MM.1S (cell line): ENCODE measurements around the gene UPP2.

Experiments used
- DNase-seq: peaks from one replicate; pipeline ENCODE4 v3.0.0-alpha.2; 2015
- H2AFZ ChIP-seq: fragments of 300-600 bp; sonication (generic); 2 replicates; pipeline ENCODE4 v1.6.0; 2016; ENCODE audit warnings: antibody characterized with exemption, low read length
- H3F3A ChIP-seq: fragments of 300-600 bp; sonication (generic); 2 replicates; pipeline ENCODE4 v1.6.1; 2016; ENCODE audit warnings: mild to moderate bottlenecking, antibody characterized with exemption, low read length, moderate library complexity, mixed read lengths; ENCODE audit not compliant: insufficient read depth
- H3K27ac ChIP-seq: fragments of 300-600 bp; sonication (generic); 2 replicates; pipeline ENCODE4 v1.5.1; 2016; ENCODE audit warnings: mild to moderate bottlenecking, low read length
- H3K27me3 ChIP-seq: fragments of 300-600 bp; sonication (generic); replicated peaks from 2 replicates; pipeline ENCODE4 v1.6.0; 2016; ENCODE audit warnings: low read length; ENCODE audit not compliant: insufficient read depth
- H3K36me3 ChIP-seq: fragments of 300-600 bp; sonication (generic); replicated peaks from 2 replicates; pipeline ENCODE4 v1.6.1; 2016; ENCODE audit warnings: mild to moderate bottlenecking, low read length, mixed read lengths; ENCODE audit not compliant: insufficient read depth
- H3K4me1 ChIP-seq: fragments of 300-600 bp; sonication (generic); 2 replicates; pipeline ENCODE4 v1.6.1; 2016; ENCODE audit warnings: low read length, mixed read lengths
- H3K4me2 ChIP-seq: fragments of 300-600 bp; sonication (generic); 2 replicates; pipeline ENCODE4 v1.6.0; 2016; ENCODE audit warnings: low read depth, low read length
- H3K4me3 ChIP-seq: fragments of 300-600 bp; sonication (generic); 2 replicates; pipeline ENCODE4 v1.5.1; 2016; ENCODE audit warnings: low read length, mixed read lengths
- H3K79me2 ChIP-seq: fragments of 300-600 bp; sonication (generic); 2 replicates; pipeline ENCODE4 v1.6.1; 2016; ENCODE audit warnings: mixed run types, low read length, mixed read lengths
- H3K9ac ChIP-seq: fragments of 300-600 bp; sonication (generic); 2 replicates; pipeline ENCODE4 v1.6.1; 2016; ENCODE audit warnings: low read length, mixed read lengths
- H3K9me2 ChIP-seq: fragments of 300-600 bp; sonication (generic); replicated peaks from 2 replicates; pipeline ENCODE4 v1.6.1; 2016; ENCODE audit warnings: mild to moderate bottlenecking, low read length, mixed read lengths; ENCODE audit not compliant: insufficient read depth
- H3K9me3 ChIP-seq: fragments of 300-600 bp; sonication (generic); replicated peaks from 2 replicates; pipeline ENCODE4 v1.6.1; 2016; ENCODE audit warnings: mild to moderate bottlenecking, low read length, mixed read lengths; ENCODE audit not compliant: insufficient read depth
- H4K20me1 ChIP-seq: fragments of 300-600 bp; sonication (generic); 2 replicates; pipeline ENCODE4 v1.6.1; 2016; ENCODE audit warnings: mild to moderate bottlenecking, low read length, moderate library complexity, mixed read lengths; ENCODE audit not compliant: insufficient read depth
- CTCF ChIP-seq: fragments of 300-600 bp; sonication (generic); IDR thresholded peaks from 2 replicates; pipeline ENCODE4 v1.5.1; 2016; ENCODE audit warnings: antibody characterized with exemption, low read length, mixed read lengths
- EZH2 ChIP-seq: fragments of 300-600 bp; sonication (generic); optimal IDR thresholded peaks from 2 replicates; pipeline ENCODE3; 2017; ENCODE audit warnings: low read depth, mild to moderate bottlenecking, antibody characterized with exemption, low read length, mixed read lengths
- EZH2phosphoT487 ChIP-seq: fragments of 300-600 bp; sonication (generic); IDR thresholded peaks from 2 replicates; pipeline ENCODE4 v1.6.1; 2018; ENCODE audit warnings: antibody characterized with exemption, low read length

UPP2 gene

GRCh38 chr2:158127380-158127804 lies 25.7 kb downstream of the UPP2 start:
- H3K9me2 ChIP-seq, result no peaks in the 10 kb centered on the region
- H3K9ac ChIP-seq, result no peak overlapping the region
- H3K9me3 ChIP-seq, result no peaks in the 10 kb centered on the region
- no peaks in the 10 kb centered on the region for H3K4me1 ChIP-seq
- no peaks in the 10 kb centered on the region for H3K27me3 ChIP-seq
- H3K27ac ChIP-seq, result no peak overlapping the region
- no peaks in the 10 kb centered on the region for H4K20me1 ChIP-seq
- no peaks in the 10 kb centered on the region for H3K79me2 ChIP-seq
- H3K36me3 ChIP-seq, result no peaks in the 10 kb centered on the region
- no peak overlapping the region for H3K4me3 ChIP-seq
- no peaks in the 10 kb centered on the region for H3F3A ChIP-seq
- no peak for TF ChIP-seq EZH2
- TF ChIP-seq CTCF, result no peak
- no peak for DNase-seq
- no peak overlapping the region for H2AFZ ChIP-seq
- H3K4me2 ChIP-seq, result no peak overlapping the region

- no peak overlapping the region for H2AFZ ChIP-seq
- no peaks in the 10 kb centered on the region for H3K9me2 ChIP-seq
- H3K4me2 ChIP-seq, result no peak overlapping the region
- DNase-seq, result no peak
- no peaks in the 10 kb centered on the region for H4K20me1 ChIP-seq
- no peak overlapping the region for H3K27ac ChIP-seq
- no peaks in the 10 kb centered on the region for H3K4me1 ChIP-seq
- no peaks in the 10 kb centered on the region for H3F3A ChIP-seq
- H3K79me2 ChIP-seq, result no peaks in the 10 kb centered on the region
- no peak overlapping the region for H3K4me3 ChIP-seq
- no peaks in the 10 kb centered on the region for H3K27me3 ChIP-seq
- H3K9ac ChIP-seq, result no peak overlapping the region
- H3K36me3 ChIP-seq, result no peaks in the 10 kb centered on the region
- H3K9me3 ChIP-seq, result no peaks in the 10 kb centered on the region
- TF ChIP-seq EZH2 (no peak), EZH2phosphoT487 (no peak), CTCF (no peak)
Measured at GRCh38 chr2:158128168-158128973, 26.7 kb downstream of the UPP2 start.

DNA sequence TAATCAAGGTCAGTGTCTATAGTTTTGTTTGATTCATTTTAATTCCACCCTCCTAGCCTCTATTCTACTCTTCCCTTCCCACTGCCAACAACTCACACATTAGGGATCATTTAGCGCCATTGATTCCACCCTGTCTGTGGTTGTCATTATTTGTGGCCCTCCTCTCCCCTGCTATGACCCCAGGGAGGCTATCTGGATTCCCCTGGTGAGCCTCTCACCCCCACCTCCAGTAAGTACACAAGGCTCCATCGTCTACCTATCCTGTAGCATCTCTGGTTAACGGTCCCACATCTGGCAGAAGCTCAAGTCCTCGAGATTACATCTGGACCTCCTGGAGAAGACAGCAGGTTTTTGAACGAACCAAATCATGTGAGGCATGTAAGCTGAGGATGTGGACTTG lies 27.4 kb downstream of the UPP2 start:
- Histone ChIP-seq H3K4me3 (no peak overlapping the region), H3K9ac (no peak overlapping the region), H2AFZ (no peak overlapping the region), H3K27ac (no peak overlapping the region), H3K4me2 (no peak overlapping the region), H3K9me3 (no peaks in the 10 kb centered on the region), H4K20me1 (no peaks in the 10 kb centered on the region), H3K36me3 (no peaks in the 10 kb centered on the region), H3K9me2 (no peaks in the 10 kb centered on the region), H3K4me1 (no peaks in the 10 kb centered on the region), H3K79me2 (no peaks in the 10 kb centered on the region), H3F3A (no peaks in the 10 kb centered on the region), H3K27me3 (no peaks in the 10 kb centered on the region)
- TF ChIP-seq EZH2 (no peak), CTCF (no peak), EZH2phosphoT487 (no peak)
- no peak for DNase-seq
